Neural cell (in vitro differentiated cells): ENCODE measurements around the gene SLC6A5. TPM values are rescaled to one million over a fixed set of nuclear protein-coding genes. Genes with fewer than 3 reads are reported as not detected.

ENCODE experiments used
- H2AFZ ChIP-seq: fragments of 200-600, 300-800 bp; sonication (generic), shearing (Covaris generic); 2 replicates; pipeline ENCODE4 v1.6.0; 2014; ENCODE audit warnings: low read depth, mild to moderate bottlenecking, antibody characterized with exemption, low read length, moderate library complexity
- H3F3A ChIP-seq: fragments of 200-600 bp; shearing (Covaris generic); 2 replicates; pipeline ENCODE4 v1.6.1; 2016; ENCODE audit warnings: mild to moderate bottlenecking, moderate library complexity, mixed read lengths, antibody characterized with exemption, low read length; ENCODE audit not compliant: insufficient read depth, poor library complexity, severe bottlenecking
- H3K27ac ChIP-seq: fragments of 200-600, 300-800 bp; sonication (generic), shearing (Covaris generic); 2 replicates; pipeline ENCODE4 v1.5.1; 2014; ENCODE audit warnings: mild to moderate bottlenecking, low read length, moderate library complexity
- H3K27me3 ChIP-seq: fragments of 300-800, 200-600 bp; sonication (generic), shearing (Covaris generic); 2 replicates; pipeline ENCODE4 v1.6.0; 2014; ENCODE audit warnings: mild to moderate bottlenecking, low read depth, low read length, moderate library complexity; ENCODE audit not compliant: insufficient read depth
- H3K36me3 ChIP-seq: fragments of 300-800, 200-600 bp; sonication (generic), shearing (Covaris generic); 2 replicates; pipeline ENCODE4 v1.5.1; 2014; ENCODE audit warnings: mild to moderate bottlenecking, antibody characterized with exemption, low read length, moderate library complexity; ENCODE audit not compliant: insufficient read depth
- H3K4me2 ChIP-seq: fragments of 300-800, 200-600 bp; sonication (generic), shearing (Covaris generic); 2 replicates; pipeline ENCODE4 v1.6.0; 2014; ENCODE audit warnings: mild to moderate bottlenecking, low read length
- H3K4me3 ChIP-seq: fragments of 300-800, 200-600 bp; sonication (generic), shearing (Covaris generic); 2 replicates; pipeline ENCODE4 v1.5.1; 2014; ENCODE audit warnings: mild to moderate bottlenecking, low read length, moderate library complexity
- H3K79me2 ChIP-seq: fragments of 200-600 bp; shearing (Covaris generic); replicated peaks from 2 replicates; pipeline ENCODE4 v1.6.0; 2014; ENCODE audit warnings: mild to moderate bottlenecking, low read length, moderate library complexity; ENCODE audit not compliant: insufficient read depth
- H3K9ac ChIP-seq: fragments of 300-800, 200-600 bp; sonication (generic), shearing (Covaris generic); 2 replicates; pipeline ENCODE4 v1.6.1; 2016; ENCODE audit warnings: mild to moderate bottlenecking, low read length, mixed read lengths
- H3K9me2 ChIP-seq: fragments of 200-600 bp; shearing (Covaris generic); 2 replicates; pipeline ENCODE4 v1.6.1; 2016; ENCODE audit warnings: mild to moderate bottlenecking, low read length, mixed read lengths; ENCODE audit not compliant: insufficient read depth
- H3K9me3 ChIP-seq: fragments of 200-600, 300-800 bp; sonication (generic), shearing (Covaris generic); 2 replicates; pipeline ENCODE4 v1.6.1; 2016; ENCODE audit warnings: mild to moderate bottlenecking, mixed run types, low read length, moderate library complexity, mixed read lengths
- H4K20me1 ChIP-seq: fragments of 200-600 bp; shearing (Covaris generic); 2 replicates; pipeline ENCODE4 v1.6.1; 2016; ENCODE audit warnings: mild to moderate bottlenecking, mixed run types; ENCODE audit not compliant: insufficient read depth
- EP300 ChIP-seq: fragments of 450-650 bp; conservative IDR thresholded peaks from 2 replicates; pipeline ENCODE4 v1.6.1; 2014; ENCODE audit warnings: antibody characterized with exemption, mild to moderate bottlenecking, moderate library complexity; ENCODE audit not compliant: poor library complexity, severe bottlenecking
- EZH2 ChIP-seq: fragments of 200-600, 300-800 bp; shearing (Covaris generic), sonication (generic); IDR thresholded peaks from 2 replicates; pipeline ENCODE4 v1.6.1; 2014; ENCODE audit warnings: antibody characterized with exemption, low read length, borderline replicate concordance, mild to moderate bottlenecking; ENCODE audit not compliant: insufficient read depth, poor library complexity, severe bottlenecking
- MXI1 ChIP-seq: fragments of 450-650 bp; conservative IDR thresholded peaks from 2 replicates; pipeline ENCODE4 v1.6.1; 2014; ENCODE audit warnings: antibody characterized with exemption, mild to moderate bottlenecking; ENCODE audit not compliant: poor library complexity, severe bottlenecking
- POLR2AphosphoS5 ChIP-seq: IDR thresholded peaks from 2 replicates; pipeline ENCODE4 v1.6.1; 2012
- RAD21 ChIP-seq: fragments of 450-650 bp; conservative IDR thresholded peaks from 2 replicates; pipeline ENCODE4 v1.6.1; 2014; ENCODE audit warnings: antibody characterized with exemption, mild to moderate bottlenecking, moderate library complexity
- SMC3 ChIP-seq: fragments of 450-650 bp; conservative IDR thresholded peaks from 2 replicates; pipeline ENCODE4 v1.6.1; 2014; ENCODE audit warnings: antibody characterized with exemption, mild to moderate bottlenecking, moderate library complexity; ENCODE audit not compliant: poor library complexity
- TAF1 ChIP-seq: IDR thresholded peaks from 2 replicates; pipeline ENCODE4 v1.6.1; 2012; ENCODE audit warnings: low read depth
- polyA plus RNA-seq: library from polyadenylated mRNA; depleted of rRNA; stranded (reverse); fragments of >200 nt; gene quantifications from 2 replicates; pipeline ENCODE4 v1.2.3, GENCODE V29; 2014
- TF ChIP-seq, protein P1 (sequence below): fragments of 450-650 bp; IDR thresholded peaks from 2 replicates; pipeline ENCODE4 v1.5.1; 2014; ENCODE audit warnings: antibody characterized with exemption, mild to moderate bottlenecking, moderate library complexity; ENCODE audit not compliant: poor library complexity, severe bottlenecking
- TF ChIP-seq, protein P2 (sequence below): IDR thresholded peaks from 2 replicates; pipeline ENCODE4 v1.6.1; 2012; ENCODE audit warnings: borderline replicate concordance

SLC6A5 gene
- polyA plus RNA-seq, 1 donor from 2014 or later: not detected

- Histone ChIP-seq H3K79me2 (no peaks in the 10 kb centered on the region), H4K20me1 (no peaks in the 10 kb centered on the region), H3K4me2 (no peak overlapping the region), H3K9me2 (no peaks in the 10 kb centered on the region), H3F3A (no peaks in the 10 kb centered on the region), H3K27ac (no peak overlapping the region), H3K9ac (no peak overlapping the region), H2AFZ (no peak overlapping the region), H3K36me3 (no peaks in the 10 kb centered on the region), H3K4me3 (no peak overlapping the region), H3K9me3 (no peaks in the 10 kb centered on the region), H3K27me3 (peaks cover 75% of the 10 kb centered on the region)
- TF ChIP-seq SMC3 (no peak), POLR2AphosphoS5 (no peak), RAD21 (no peak), EZH2 (no peak), EP300 (no peak), MXI1 (no peak), TAF1 (no peak)
- TF ChIP-seq, protein P1, sequence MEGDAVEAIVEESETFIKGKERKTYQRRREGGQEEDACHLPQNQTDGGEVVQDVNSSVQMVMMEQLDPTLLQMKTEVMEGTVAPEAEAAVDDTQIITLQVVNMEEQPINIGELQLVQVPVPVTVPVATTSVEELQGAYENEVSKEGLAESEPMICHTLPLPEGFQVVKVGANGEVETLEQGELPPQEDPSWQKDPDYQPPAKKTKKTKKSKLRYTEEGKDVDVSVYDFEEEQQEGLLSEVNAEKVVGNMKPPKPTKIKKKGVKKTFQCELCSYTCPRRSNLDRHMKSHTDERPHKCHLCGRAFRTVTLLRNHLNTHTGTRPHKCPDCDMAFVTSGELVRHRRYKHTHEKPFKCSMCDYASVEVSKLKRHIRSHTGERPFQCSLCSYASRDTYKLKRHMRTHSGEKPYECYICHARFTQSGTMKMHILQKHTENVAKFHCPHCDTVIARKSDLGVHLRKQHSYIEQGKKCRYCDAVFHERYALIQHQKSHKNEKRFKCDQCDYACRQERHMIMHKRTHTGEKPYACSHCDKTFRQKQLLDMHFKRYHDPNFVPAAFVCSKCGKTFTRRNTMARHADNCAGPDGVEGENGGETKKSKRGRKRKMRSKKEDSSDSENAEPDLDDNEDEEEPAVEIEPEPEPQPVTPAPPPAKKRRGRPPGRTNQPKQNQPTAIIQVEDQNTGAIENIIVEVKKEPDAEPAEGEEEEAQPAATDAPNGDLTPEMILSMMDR: no peak
- TF ChIP-seq, protein P2, sequence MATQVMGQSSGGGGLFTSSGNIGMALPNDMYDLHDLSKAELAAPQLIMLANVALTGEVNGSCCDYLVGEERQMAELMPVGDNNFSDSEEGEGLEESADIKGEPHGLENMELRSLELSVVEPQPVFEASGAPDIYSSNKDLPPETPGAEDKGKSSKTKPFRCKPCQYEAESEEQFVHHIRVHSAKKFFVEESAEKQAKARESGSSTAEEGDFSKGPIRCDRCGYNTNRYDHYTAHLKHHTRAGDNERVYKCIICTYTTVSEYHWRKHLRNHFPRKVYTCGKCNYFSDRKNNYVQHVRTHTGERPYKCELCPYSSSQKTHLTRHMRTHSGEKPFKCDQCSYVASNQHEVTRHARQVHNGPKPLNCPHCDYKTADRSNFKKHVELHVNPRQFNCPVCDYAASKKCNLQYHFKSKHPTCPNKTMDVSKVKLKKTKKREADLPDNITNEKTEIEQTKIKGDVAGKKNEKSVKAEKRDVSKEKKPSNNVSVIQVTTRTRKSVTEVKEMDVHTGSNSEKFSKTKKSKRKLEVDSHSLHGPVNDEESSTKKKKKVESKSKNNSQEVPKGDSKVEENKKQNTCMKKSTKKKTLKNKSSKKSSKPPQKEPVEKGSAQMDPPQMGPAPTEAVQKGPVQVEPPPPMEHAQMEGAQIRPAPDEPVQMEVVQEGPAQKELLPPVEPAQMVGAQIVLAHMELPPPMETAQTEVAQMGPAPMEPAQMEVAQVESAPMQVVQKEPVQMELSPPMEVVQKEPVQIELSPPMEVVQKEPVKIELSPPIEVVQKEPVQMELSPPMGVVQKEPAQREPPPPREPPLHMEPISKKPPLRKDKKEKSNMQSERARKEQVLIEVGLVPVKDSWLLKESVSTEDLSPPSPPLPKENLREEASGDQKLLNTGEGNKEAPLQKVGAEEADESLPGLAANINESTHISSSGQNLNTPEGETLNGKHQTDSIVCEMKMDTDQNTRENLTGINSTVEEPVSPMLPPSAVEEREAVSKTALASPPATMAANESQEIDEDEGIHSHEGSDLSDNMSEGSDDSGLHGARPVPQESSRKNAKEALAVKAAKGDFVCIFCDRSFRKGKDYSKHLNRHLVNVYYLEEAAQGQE: no peak
Observed at GRCh38 chr11:20604295-20604803, 4.9 kb downstream of the SLC6A5 start.

DNA sequence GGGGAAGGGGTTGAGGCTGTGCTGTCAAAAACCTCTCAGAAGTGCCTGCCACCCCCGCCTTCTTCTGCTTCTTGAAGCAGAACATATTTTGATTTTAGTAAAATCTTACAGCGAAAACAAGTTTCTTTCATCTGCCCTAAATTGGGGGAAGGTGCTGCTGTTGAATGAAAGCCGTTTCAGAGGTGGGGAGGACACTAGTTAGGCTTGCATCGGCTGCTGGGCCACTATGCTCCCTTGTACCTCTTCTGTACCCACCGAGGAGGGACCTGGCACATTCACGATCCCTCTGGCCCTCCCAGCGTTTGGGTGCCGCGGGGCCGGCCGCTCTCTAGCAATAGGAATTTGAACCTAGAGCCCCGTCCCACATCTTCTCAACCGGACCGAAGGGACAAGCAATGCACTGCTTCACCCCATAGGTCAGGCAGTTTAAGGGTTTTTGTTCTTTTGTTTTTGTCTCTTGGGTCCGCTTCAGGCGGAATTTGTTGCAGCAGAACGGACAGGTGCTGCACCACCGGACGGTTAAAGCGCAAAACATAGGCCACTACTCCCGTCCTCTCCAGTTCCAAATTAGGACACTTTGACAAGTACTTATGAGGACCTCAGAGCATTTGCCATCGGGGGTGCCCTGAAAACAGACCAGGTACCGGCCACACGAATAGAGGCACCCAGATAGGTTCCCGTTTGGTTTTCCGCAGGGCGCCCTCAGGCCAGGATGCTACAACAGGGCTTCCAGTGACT, 5.6 kb downstream of the SLC6A5 start:
- Histone ChIP-seq H3K9me3 (no peaks in the 10 kb centered on the region), H3K27me3 (peaks cover 72% of the 10 kb centered on the region), H3K79me2 (no peaks in the 10 kb centered on the region), H4K20me1 (no peaks in the 10 kb centered on the region), H3K4me2 (no peak overlapping the region), H3K36me3 (no peaks in the 10 kb centered on the region), H2AFZ (no peak overlapping the region), H3K9me2 (no peaks in the 10 kb centered on the region), H3F3A (no peaks in the 10 kb centered on the region), H3K4me3 (no peak overlapping the region), H3K9ac (no peak overlapping the region), H3K27ac (no peak overlapping the region)
- TF ChIP-seq EP300 (no peak), RAD21 (no peak), POLR2AphosphoS5 (no peak), MXI1 (no peak), SMC3 (no peak), TAF1 (no peak), EZH2 (no peak)
- TF ChIP-seq, protein P1: no peak
- TF ChIP-seq, protein P2: no peak
